ENCODE results near the gene UNC5CL. TPM values are rescaled to one million over a fixed set of nuclear protein-coding genes. Genes with fewer than 3 reads are reported as not detected.

Gene UNC5CL
- total RNA-seq, 1 experiment from 2014 or later, result 0.58 TPM

- DNase-seq (no peak), ATAC-seq (no peak)
- Histone ChIP-seq H3K9ac (ENCODE audit: low read length) (no peak overlapping the region), H3K4me3 (ENCODE audit: low read length) (no peak overlapping the region), H3F3A (ENCODE audit: low read length, unreplicated experiment) (no peaks in the 10 kb centered on the region), H3K36me3 (ENCODE audit: low read depth, low read length) (no peaks in the 10 kb centered on the region), H3K9me2 (replicated peaks; ENCODE audit: low read length) (no peaks in the 10 kb centered on the region), H2AFZ (ENCODE audit: low read length) (no peak overlapping the region), H3K27ac (ENCODE audit: low read length) (no peak overlapping the region), H3K4me1 (ENCODE audit: insufficient read depth, low read length) (no peaks in the 10 kb centered on the region), H3K79me2 (ENCODE audit: low read length) (no peaks in the 10 kb centered on the region), H3K9me3 (ENCODE audit: low read length) (no peaks in the 10 kb centered on the region), H3K4me2 (ENCODE audit: low read length) (no peak overlapping the region), H4K20me1 (ENCODE audit: low read length) (no peaks in the 10 kb centered on the region), H3K27me3 (ENCODE audit: low read length) (no peaks in the 10 kb centered on the region)
- ChIA-PET POLR2A (ENCODE audit: unreplicated experiment) (no interaction called here), CTCF (no interaction called here)
- TF ChIP-seq EZH2 (IDR thresholded peaks at IDR 0.05; ENCODE audit: low read length, unreplicated experiment), result no peak
- TF ChIP-seq CTCF (conservative IDR thresholded peaks at IDR 0.05; ENCODE audit: low read depth, low read length), result no peak
- no peak for TF ChIP-seq EZH2phosphoT487 (IDR thresholded peaks at IDR 0.05; ENCODE audit: borderline replicate concordance, low read length)
- no TSS peak for BruUV-seq (replicated peaks)
- intact Hi-C loops (cut with micrococcal nuclease), result no loop called here
Measured at GRCh38 chr6:41014780-41015179, 24.2 kb downstream of the UNC5CL start.

- no peaks in the 10 kb centered on the region for H3K4me1 ChIP-seq (ENCODE audit: insufficient read depth, low read length)
- DNase-seq, result no peak
- BruUV-seq (replicated peaks), result no TSS peak
- no peak overlapping the region for H3K9ac ChIP-seq (ENCODE audit: low read length)
- intact Hi-C loops (cut with micrococcal nuclease), result no loop called here
- H3F3A ChIP-seq (ENCODE audit: low read length, unreplicated experiment), result no peaks in the 10 kb centered on the region
- H3K36me3 ChIP-seq (ENCODE audit: low read depth, low read length), result no peaks in the 10 kb centered on the region
- ATAC-seq, result no peak
- no peaks in the 10 kb centered on the region for H4K20me1 ChIP-seq (ENCODE audit: low read length)
- no peak overlapping the region for H3K4me2 ChIP-seq (ENCODE audit: low read length)
- no peaks in the 10 kb centered on the region for H3K9me3 ChIP-seq (ENCODE audit: low read length)
- no peak overlapping the region for H2AFZ ChIP-seq (ENCODE audit: low read length)
- no peaks in the 10 kb centered on the region for H3K79me2 ChIP-seq (ENCODE audit: low read length)
- H3K4me3 ChIP-seq (ENCODE audit: low read length), result no peak overlapping the region
- H3K27me3 ChIP-seq (ENCODE audit: low read length), result no peaks in the 10 kb centered on the region
- ChIA-PET CTCF (no interaction called here), POLR2A (ENCODE audit: unreplicated experiment) (no interaction called here)
- no peak overlapping the region for H3K27ac ChIP-seq (ENCODE audit: low read length)
- TF ChIP-seq EZH2phosphoT487 (IDR thresholded peaks at IDR 0.05; ENCODE audit: borderline replicate concordance, low read length) (no peak), CTCF (conservative IDR thresholded peaks at IDR 0.05; ENCODE audit: low read depth, low read length) (no peak), EZH2 (IDR thresholded peaks at IDR 0.05; ENCODE audit: low read length, unreplicated experiment) (no peak)
- H3K9me2 ChIP-seq (replicated peaks; ENCODE audit: low read length), result no peaks in the 10 kb centered on the region
Measured at GRCh38 chr6:41013466-41014153, 25.4 kb downstream of the UNC5CL start.

- Histone ChIP-seq H3K79me2 (ENCODE audit: low read length) (no peaks in the 10 kb centered on the region), H3K9me2 (replicated peaks; ENCODE audit: low read length) (no peaks in the 10 kb centered on the region), H2AFZ (ENCODE audit: low read length) (no peak overlapping the region), H3K4me2 (ENCODE audit: low read length) (no peak overlapping the region), H3F3A (ENCODE audit: low read length, unreplicated experiment) (no peaks in the 10 kb centered on the region), H3K9me3 (ENCODE audit: low read length) (no peaks in the 10 kb centered on the region), H3K27ac (ENCODE audit: low read length) (no peak overlapping the region), H4K20me1 (ENCODE audit: low read length) (no peaks in the 10 kb centered on the region), H3K4me3 (ENCODE audit: low read length) (no peak overlapping the region), H3K27me3 (ENCODE audit: low read length) (no peaks in the 10 kb centered on the region), H3K4me1 (ENCODE audit: insufficient read depth, low read length) (no peaks in the 10 kb centered on the region), H3K36me3 (ENCODE audit: low read depth, low read length) (no peaks in the 10 kb centered on the region), H3K9ac (ENCODE audit: low read length) (no peak overlapping the region)
- TF ChIP-seq EZH2phosphoT487 (IDR thresholded peaks at IDR 0.05; ENCODE audit: borderline replicate concordance, low read length) (no peak), EZH2 (IDR thresholded peaks at IDR 0.05; ENCODE audit: low read length, unreplicated experiment) (no peak), CTCF (conservative IDR thresholded peaks at IDR 0.05; ENCODE audit: low read depth, low read length) (no peak)
- POLR2A ChIA-PET (ENCODE audit: unreplicated experiment), result no interaction called here
- no TSS peak for BruUV-seq (replicated peaks)
- intact Hi-C loops (cut with micrococcal nuclease), result no loop called here
- CTCF ChIA-PET, result no interaction called here
- ATAC-seq (no peak), DNase-seq (no peak)
Measured at GRCh38 chr6:41011673-41012072, 27.3 kb downstream of the UNC5CL start.
